Activated CD8-positive, alpha-beta memory T cell treated with anti-CD3 and anti-CD28 coated beads for 36 hours (primary cell): Measurements from ENCODE around the gene CNKSR3. TPM values are rescaled to one million over a fixed set of nuclear protein-coding genes. Genes with fewer than 3 reads are reported as not detected.

Source experiments
- CTCF ChIA-PET: fragments of 350-600 bp; sonication (Branson Sonifier 250); formaldehyde crosslinking; loops from one replicate; lab custom pipeline; 2021; ENCODE audit warnings: antibody characterized with exemption; lab: Charles Lee
- POLR2A ChIA-PET: fragments of 350-600 bp; sonication (Branson Sonifier 250); formaldehyde crosslinking; loops from one replicate; lab custom pipeline; 2021; ENCODE audit warnings: antibody characterized with exemption; lab: Charles Lee
- total RNA-seq, 2 experiments: library from RNA; stranded (reverse); gene quantifications; one replicate each; pipeline ENCODE4 v1.2.3, GENCODE V29; 2021

Gene CNKSR3
- total RNA-seq, 2 experiments from 2014 or later, result 0.65 to 0.94 TPM

GRCh38 chr6:154506108-154506507 lies 4.4 kb downstream of the CNKSR3 start:
- POLR2A ChIA-PET, result no interaction called here

GRCh38 chr6:154504865-154505449 lies 5.5 kb downstream of the CNKSR3 start:
- ChIA-PET POLR2A (no interaction called here), CTCF (no interaction called here)

More at GRCh38 chr6:154506108-154506507, 4.4 kb downstream of the CNKSR3 start:
- CTCF ChIA-PET, result no interaction called here

GRCh38 chr6:154504102-154504501 lies 6.4 kb downstream of the CNKSR3 start:
- ChIA-PET CTCF (no interaction called here), POLR2A (no interaction called here)

GRCh38 chr6:154503658-154504057 lies 6.8 kb downstream of the CNKSR3 start:
- CTCF ChIA-PET, result interaction anchor here (0.5 kb wide), 1 partner anchor 462 kb away, joined by 3 read pairs; no protein-coding TSS in a partner anchor
- POLR2A ChIA-PET, result no interaction called here

- ChIA-PET POLR2A (no interaction called here), CTCF (no interaction called here)
Measured at GRCh38 chr6:154502553-154502952, 7.9 kb downstream of the CNKSR3 start.

- ChIA-PET POLR2A (no interaction called here), CTCF (interaction anchor here (1.5 kb wide), 1 partner anchor 10 kb away, joined by 4 read pairs; no protein-coding TSS in a partner anchor)
Measured at GRCh38 chr6:154501578-154501868, 9.0 kb downstream of the CNKSR3 start.

- ChIA-PET POLR2A (interaction anchor here (0.7 kb wide), 1 partner anchor 83 kb away, joined by 3 read pairs; no protein-coding TSS in a partner anchor), CTCF (interaction anchor here (1.5 kb wide), 1 partner anchor 9 kb away, joined by 4 read pairs; no protein-coding TSS in a partner anchor)
Measured at GRCh38 chr6:154500769-154501577, 9.5 kb downstream of the CNKSR3 start.

GRCh38 chr6:154499855-154500589 lies 10.5 kb downstream of the CNKSR3 start:
- ChIA-PET CTCF (interaction anchor here (1.0 to 1.5 kb wide), 2 partner anchors 9 to 93 kb away, joined by 3 to 4 read pairs; no protein-coding TSS in a partner anchor), POLR2A (interaction anchor here (0.7 kb wide), 1 partner anchor 82 kb away, joined by 3 read pairs; no protein-coding TSS in a partner anchor)

GRCh38 chr6:154498340-154498934 lies 12.0 kb downstream of the CNKSR3 start:
- ChIA-PET POLR2A (no interaction called here), CTCF (no interaction called here)

- CTCF ChIA-PET, result no interaction called here
Measured at GRCh38 chr6:154496793-154497517, 13.5 kb downstream of the CNKSR3 start.

GRCh38 chr6:154496186-154496585 lies 14.3 kb downstream of the CNKSR3 start:
- ChIA-PET POLR2A (no interaction called here), CTCF (no interaction called here)

More at GRCh38 chr6:154496793-154497517, 13.5 kb downstream of the CNKSR3 start:
- POLR2A ChIA-PET, result no interaction called here

- POLR2A ChIA-PET, result no interaction called here
- CTCF ChIA-PET, result no interaction called here
Measured at GRCh38 chr6:154494592-154495311, 15.7 kb downstream of the CNKSR3 start.

GRCh38 chr6:154491567-154492470 lies 18.7 kb downstream of the CNKSR3 start:
- ChIA-PET POLR2A (no interaction called here), CTCF (interaction anchor here (1.5 kb wide), 1 partner anchor 9 kb away, joined by 4 read pairs; no protein-coding TSS in a partner anchor)

- CTCF ChIA-PET, result no interaction called here
Measured at GRCh38 chr6:154489822-154490221, 20.7 kb downstream of the CNKSR3 start.

GRCh38 chr6:154488802-154489437 lies 21.6 kb downstream of the CNKSR3 start:
- ChIA-PET POLR2A (no interaction called here), CTCF (no interaction called here)

More at GRCh38 chr6:154489822-154490221, 20.7 kb downstream of the CNKSR3 start:
- POLR2A ChIA-PET, result no interaction called here

GRCh38 chr6:154488248-154488593 lies 22.3 kb downstream of the CNKSR3 start:
- CTCF ChIA-PET, result no interaction called here

More at GRCh38 chr6:154488248-154488593, 22.3 kb downstream of the CNKSR3 start:
- POLR2A ChIA-PET, result no interaction called here
